Measurements from ENCODE around the gene AUTS2. TPM values are rescaled to one million over a fixed set of nuclear protein-coding genes. Genes with fewer than 3 reads are reported as not detected.

Gene AUTS2
- total RNA-seq, 1 experiment from 2014 or later = 256 TPM

DNA sequence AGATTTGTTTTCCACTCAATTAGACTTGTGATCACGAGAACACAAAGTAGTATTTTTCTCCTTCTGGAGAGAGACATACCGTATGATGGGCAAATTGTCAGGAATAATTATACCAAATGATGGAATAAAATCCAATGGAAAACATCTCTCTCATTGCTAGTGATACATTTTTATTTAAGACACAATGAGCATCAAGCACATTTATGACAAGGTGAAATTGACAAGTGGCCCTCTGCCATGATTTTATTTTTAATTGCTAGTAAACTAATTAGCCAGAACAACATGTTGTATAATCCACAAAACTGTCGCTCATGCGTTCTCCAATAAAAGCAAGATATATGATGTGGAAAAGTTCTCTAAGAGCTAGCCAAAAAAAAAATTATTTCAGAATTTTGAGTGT is 620.8 kb downstream of the AUTS2 start:
- H3K4me3 Mint-ChIP-seq = no peak overlapping the region
- H3K9me3 ChIP-seq (ENCODE audit: control insufficient read depth, low read depth, low read length) = no peaks in the 10 kb centered on the region
- no peaks in the 10 kb centered on the region for H3K79me2 ChIP-seq (ENCODE audit: insufficient read depth, low read length)
- no peaks in the 10 kb centered on the region for H3K4me1 ChIP-seq (ENCODE audit: insufficient read depth, low read length)
- no peak overlapping the region for H2AK5ac ChIP-seq (ENCODE audit: insufficient read length, low read length)
- H3K18ac ChIP-seq (ENCODE audit: insufficient read length, low read depth, low read length) = no peak overlapping the region
- H2BK15ac ChIP-seq (ENCODE audit: low read depth, low read length) = no peak overlapping the region
- H4K91ac ChIP-seq (ENCODE audit: insufficient read length, low read depth, low read length) = no peak overlapping the region
- no peak overlapping the region for H3K4me2 ChIP-seq (ENCODE audit: insufficient read depth, insufficient read length, low read length)
- no peak overlapping the region for H2BK20ac ChIP-seq (ENCODE audit: low read depth, low read length, poor library complexity, severe bottlenecking)
- no peak overlapping the region for H3K23ac ChIP-seq (ENCODE audit: insufficient read length, low read depth, low read length)
- no peak overlapping the region for H3T11ph ChIP-seq (ENCODE audit: low read length)
- no peak overlapping the region for H4K8ac ChIP-seq (replicated peaks; ENCODE audit: insufficient read length, low read depth, low read length)
- no peak overlapping the region for H2BK120ac ChIP-seq (ENCODE audit: low read depth, low read length, poor library complexity, severe bottlenecking)
- H2BK5ac ChIP-seq (ENCODE audit: insufficient read length, low read length) = no peak overlapping the region
- H4K5ac ChIP-seq (ENCODE audit: insufficient read length, low read depth, low read length) = no peak overlapping the region
- no peak overlapping the region for H3K27ac Mint-ChIP-seq
- TF ChIP-seq, protein P1, sequence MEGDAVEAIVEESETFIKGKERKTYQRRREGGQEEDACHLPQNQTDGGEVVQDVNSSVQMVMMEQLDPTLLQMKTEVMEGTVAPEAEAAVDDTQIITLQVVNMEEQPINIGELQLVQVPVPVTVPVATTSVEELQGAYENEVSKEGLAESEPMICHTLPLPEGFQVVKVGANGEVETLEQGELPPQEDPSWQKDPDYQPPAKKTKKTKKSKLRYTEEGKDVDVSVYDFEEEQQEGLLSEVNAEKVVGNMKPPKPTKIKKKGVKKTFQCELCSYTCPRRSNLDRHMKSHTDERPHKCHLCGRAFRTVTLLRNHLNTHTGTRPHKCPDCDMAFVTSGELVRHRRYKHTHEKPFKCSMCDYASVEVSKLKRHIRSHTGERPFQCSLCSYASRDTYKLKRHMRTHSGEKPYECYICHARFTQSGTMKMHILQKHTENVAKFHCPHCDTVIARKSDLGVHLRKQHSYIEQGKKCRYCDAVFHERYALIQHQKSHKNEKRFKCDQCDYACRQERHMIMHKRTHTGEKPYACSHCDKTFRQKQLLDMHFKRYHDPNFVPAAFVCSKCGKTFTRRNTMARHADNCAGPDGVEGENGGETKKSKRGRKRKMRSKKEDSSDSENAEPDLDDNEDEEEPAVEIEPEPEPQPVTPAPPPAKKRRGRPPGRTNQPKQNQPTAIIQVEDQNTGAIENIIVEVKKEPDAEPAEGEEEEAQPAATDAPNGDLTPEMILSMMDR (conservative IDR thresholded peaks at IDR 0.05) = no peak
- WGBS (ENCODE audit: extremely low coverage, insufficient read length, low lambda C conversion rate) = no CpG with 5 or more reads among the region's 4 CpGs
- H3K23me2 ChIP-seq (ENCODE audit: insufficient read length, low read depth, low read length, poor library complexity, severe bottlenecking) = no peaks in the 10 kb centered on the region
- no peak overlapping the region for H2AFZ ChIP-seq (ENCODE audit: low read length)
- no peaks in the 10 kb centered on the region for H3K27me3 Mint-ChIP-seq (ENCODE audit: low read depth)
- H3K27ac ChIP-seq (ENCODE audit: insufficient read length, low read depth, low read length) = no peak overlapping the region
- H3K4ac ChIP-seq (ENCODE audit: low read depth, low read length) = no peak overlapping the region
- H3K79me1 ChIP-seq (ENCODE audit: insufficient read depth, low read depth, low read length, poor library complexity, severe bottlenecking) = no peaks in the 10 kb centered on the region
- DNase-seq = no peak
- no peak overlapping the region for H3K56ac ChIP-seq (ENCODE audit: insufficient read length, low read depth, low read length)
- H3K36me3 Mint-ChIP-seq (ENCODE audit: insufficient read depth in 1 of 3, low read depth in 3 of 3) = no peaks in the 10 kb centered on the region
- no peaks in the 10 kb centered on the region for H3K9me3 Mint-ChIP-seq
- no peak overlapping the region for H2BK12ac ChIP-seq (ENCODE audit: insufficient read length, low read depth, low read length)
- no peaks in the 10 kb centered on the region for H3K27me3 ChIP-seq (ENCODE audit: insufficient read depth, low read length)
- H3K4me1 Mint-ChIP-seq = no peaks in the 10 kb centered on the region
- H3K14ac ChIP-seq (ENCODE audit: insufficient read depth, low read length) = no peak overlapping the region
- no peaks in the 10 kb centered on the region for H4K20me1 ChIP-seq (ENCODE audit: control insufficient read depth, insufficient read depth, insufficient read length)
- no peak overlapping the region for H3K9ac ChIP-seq (ENCODE audit: extremely low read depth, insufficient read length, low read length)

All from H9 (cell line).